Lower leg skin (tissue), 4 donors: ENCODE results near the gene ARHGEF4. TPM values are rescaled to one million over a fixed set of nuclear protein-coding genes. Genes with fewer than 3 reads are reported as not detected.

ENCODE experiments used
- DNase-seq, 2 donors: peaks; one replicate each; pipeline ENCODE4 v3.0.0-alpha.2; 2019; ENCODE audit warnings: low spot score in 2 of 2
- H3K4me3 ChIP-seq: fragments of 200-600 bp; sonication (generic); 2 replicates; pipeline ENCODE4 v1.5.1; 2017; ENCODE audit warnings: mild to moderate bottlenecking, low read depth; ENCODE audit not compliant: poor library complexity, severe bottlenecking
- CTCF ChIP-seq, 3 donors: fragments of 450-650 bp; IDR thresholded peaks; one replicate each; pipeline ENCODE4 v1.5.1; 2016; ENCODE audit warnings: antibody characterized with exemption in 3 of 3, mild to moderate bottlenecking in 3 of 3, moderate library complexity in 2 of 3
- POLR2A ChIP-seq, 2 donors: fragments of 450-650 bp; IDR thresholded peaks; one replicate each; pipeline ENCODE4 v1.6.1; 2016 to 2017; ENCODE audit warnings: antibody characterized with exemption in 2 of 2, mild to moderate bottlenecking in 1 of 2, moderate library complexity in 1 of 2
- whole genome bisulfite sequencing, 2 donors: methylation state at CpG; one replicate each; pipeline ENCODE4 v1.1.5; 2018; 5-methylcytosine and 5-hydroxymethylcytosine counted together
- intact Hi-C: fragments of 100-400 bp; cut with DNase I; formaldehyde crosslinking; loops from one replicate; pipeline ENCODE4 v1.15.0; 2023; ENCODE audit warnings: low total_unique reads
- total RNA-seq, 4 donors: library from RNA; depleted of rRNA; stranded (reverse); fragments of >200 nt; gene quantifications; one replicate each; pipeline ENCODE4 v1.1.0, GENCODE V29; 2016

Gene ARHGEF4
- total RNA-seq, 4 donors from 2014 or later: 106 to 220 (median 120) TPM

- intact Hi-C loops: no loop called here
- TF ChIP-seq CTCF (IDR thresholded peaks at IDR 0.05) (no peak), POLR2A (IDR thresholded peaks at IDR 0.05) (no peak)
- DNase-seq: no peak
- H3K4me3 ChIP-seq: no peak overlapping the region
- 70 to 78% methylated on average over 8 of the region's 8 CpGs for whole genome bisulfite sequencing, 2 donors
These were observed 6.1 kb downstream of the ARHGEF4 start for GRCh38 chr2:130842770-130843169.

GRCh38 chr2:130843321-130843985 is 6.7 kb downstream of the ARHGEF4 start:
- WGBS, 2 donors: 44 to 49% methylated on average over 12 of the region's 12 CpGs

GRCh38 chr2:130844161-130844560 is 7.4 kb downstream of the ARHGEF4 start:
- DNase-seq: no peak
- H3K4me3 ChIP-seq: no peak overlapping the region
- TF ChIP-seq CTCF (IDR thresholded peaks at IDR 0.05) (no peak), POLR2A (IDR thresholded peaks at IDR 0.05) (no peak)
- intact Hi-C loops: no loop called here
- 80 to 92% methylated on average over 10 of the region's 10 CpGs for WGBS, 2 donors

More at GRCh38 chr2:130843321-130843985, 6.7 kb downstream of the ARHGEF4 start:
- intact Hi-C loops: no loop called here
- H3K4me3 ChIP-seq: no peak overlapping the region
- TF ChIP-seq POLR2A (IDR thresholded peaks at IDR 0.05) (no peak), CTCF (IDR thresholded peaks at IDR 0.05) (no peak)
- no peak for DNase-seq

- no peak for TF ChIP-seq CTCF (IDR thresholded peaks at IDR 0.05)
- TF ChIP-seq POLR2A (IDR thresholded peaks at IDR 0.05): no peak
- WGBS, 2 donors: 87 to 94% methylated on average over 13 of the region's 13 CpGs
- no peak overlapping the region for H3K4me3 ChIP-seq
- intact Hi-C loops: no loop called here
- no peak for DNase-seq
These were observed 8.9 kb downstream of the ARHGEF4 start for GRCh38 chr2:130845505-130846085.

GRCh38 chr2:130846233-130846632 is 9.5 kb downstream of the ARHGEF4 start:
- DNase-seq: no peak
- 85 to 93% methylated on average over 11 to 12 of the region's 12 CpGs for WGBS, 2 donors
- no peak for TF ChIP-seq POLR2A (IDR thresholded peaks at IDR 0.05)
- H3K4me3 ChIP-seq: no peak overlapping the region
- intact Hi-C loops: no loop called here

- TF ChIP-seq POLR2A (IDR thresholded peaks at IDR 0.05) (no peak), CTCF (IDR thresholded peaks at IDR 0.05) (no peak)
- 74 to 83% methylated on average over 16 to 18 of the region's 18 CpGs for WGBS, 2 donors
- intact Hi-C loops: no loop called here
- no peak for DNase-seq
- no peak overlapping the region for H3K4me3 ChIP-seq
These were observed 10.1 kb downstream of the ARHGEF4 start for GRCh38 chr2:130846686-130847375.
